GM23248 (cell line): Measurements from ENCODE around the gene PPP2R2B. TPM values are rescaled to one million over a fixed set of nuclear protein-coding genes. Genes with fewer than 3 reads are reported as not detected.

Experiments
- DNase-seq: peaks from one replicate; pipeline ENCODE4 v3.0.0-alpha.2; 2015
- H2AFZ ChIP-seq: fragments of 200-600 bp; sonication (generic); 2 replicates; pipeline ENCODE4 v1.6.1; 2016; ENCODE audit warnings: antibody characterized with exemption
- H3F3A ChIP-seq: fragments of 200-600 bp; sonication (generic); 2 replicates; pipeline ENCODE4 v1.6.1; 2016; ENCODE audit warnings: mild to moderate bottlenecking, antibody characterized with exemption, mixed run types; ENCODE audit not compliant: insufficient read depth
- H3K27ac ChIP-seq: fragments of 200-600 bp; sonication (generic); 2 replicates; pipeline ENCODE4 v1.5.1; 2016; ENCODE audit warnings: mild to moderate bottlenecking
- H3K27me3 ChIP-seq: fragments of 200-600 bp; sonication (generic); replicated peaks from 2 replicates; pipeline ENCODE4 v1.6.1; 2016; ENCODE audit warnings: mild to moderate bottlenecking; ENCODE audit not compliant: insufficient read depth
- H3K36me3 ChIP-seq: fragments of 200-600 bp; sonication (generic); 2 replicates; pipeline ENCODE4 v1.6.1; 2016; ENCODE audit warnings: low read depth, mild to moderate bottlenecking
- H3K4me1 ChIP-seq: fragments of 200-600 bp; sonication (generic); 2 replicates; pipeline ENCODE4 v1.6.1; 2016; ENCODE audit warnings: mild to moderate bottlenecking; ENCODE audit not compliant: insufficient read depth
- H3K4me2 ChIP-seq: fragments of 200-600 bp; sonication (generic); one replicate; pipeline ENCODE4 v1.6.1; 2016; ENCODE audit warnings: mild to moderate bottlenecking; ENCODE audit not compliant: unreplicated experiment
- H3K4me3 ChIP-seq: fragments of 200-600 bp; sonication (generic); 2 replicates; pipeline ENCODE4 v1.5.1; 2016; ENCODE audit warnings: mild to moderate bottlenecking
- H3K79me2 ChIP-seq: fragments of 200-600 bp; sonication (generic); 2 replicates; pipeline ENCODE4 v1.6.1; 2016; ENCODE audit warnings: mild to moderate bottlenecking; ENCODE audit not compliant: insufficient read depth
- H3K9ac ChIP-seq: fragments of 200-600 bp; sonication (generic); 2 replicates; pipeline ENCODE4 v1.6.1; 2016; ENCODE audit warnings: mild to moderate bottlenecking
- H3K9me2 ChIP-seq: fragments of 200-600 bp; sonication (generic); 2 replicates; pipeline ENCODE4 v1.6.1; 2016; ENCODE audit warnings: mixed run types, mild to moderate bottlenecking, moderate library complexity; ENCODE audit not compliant: insufficient read depth
- H3K9me3 ChIP-seq: fragments of 200-600 bp; sonication (generic); one replicate; pipeline ENCODE4 v1.6.1; 2017; ENCODE audit warnings: low read depth
- H4K20me1 ChIP-seq: fragments of 200-600 bp; sonication (generic); 2 replicates; pipeline ENCODE4 v1.6.0; 2016; ENCODE audit not compliant: insufficient read depth
- EZH2 ChIP-seq: fragments of 200-600 bp; sonication (generic); IDR thresholded peaks from 2 replicates; pipeline ENCODE4 v1.6.1; 2018; ENCODE audit warnings: antibody characterized with exemption, mild to moderate bottlenecking; ENCODE audit not compliant: insufficient read depth, poor library complexity, severe bottlenecking
- EZH2phosphoT487 ChIP-seq: fragments of 200-600 bp; sonication (generic); IDR thresholded peaks from 2 replicates; pipeline ENCODE4 v1.6.1; 2018; ENCODE audit warnings: antibody characterized with exemption, moderate library complexity, mild to moderate bottlenecking, low read depth; ENCODE audit not compliant: insufficient read depth
- WGBS, 2 experiments: methylation state at CpG; one replicate each; pipeline ENCODE4 v1.1.6; 2015 to 2017; ENCODE audit warnings: low lambda C conversion rate in 2 of 2, low coverage in 1 of 2; ENCODE audit errors: missing lambda C conversion rate in 2 of 2; 5-methylcytosine and 5-hydroxymethylcytosine counted together
- in situ Hi-C: fragments of 300-500 bp; cut with MboI; formaldehyde crosslinking; loops from 2 replicates; pipeline ENCODE4 v1.15.0; 2020
- polyA plus RNA-seq: library from polyadenylated mRNA; unstranded; fragments of >200 nt; fragmentation: Nextera tagmentation; extraction: Ambion mirVana; gene quantifications from 2 replicates; pipeline ENCODE4 v1.2.1, GENCODE V29; 2016
- total RNA-seq: library from RNA; depleted of rRNA; stranded (reverse); fragments of >200 nt; shearing (Covaris generic); gene quantifications from 2 replicates; pipeline ENCODE4 v1.2.3, GENCODE V29; 2014

Gene PPP2R2B
- total and polyA plus RNA-seq, 2 experiments from 2014 or later: 0.11 to 0.28 TPM

- H3K27ac ChIP-seq: no peak overlapping the region
- H3K9ac ChIP-seq: no peak overlapping the region
- no peaks in the 10 kb centered on the region for H3K9me2 ChIP-seq
- no peak for TF ChIP-seq EZH2phosphoT487
- TF ChIP-seq EZH2: no peak
- H3K4me2 ChIP-seq: no peak overlapping the region
- H3K27me3 ChIP-seq: no peaks in the 10 kb centered on the region
- H2AFZ ChIP-seq: no peak overlapping the region
- no peaks in the 10 kb centered on the region for H4K20me1 ChIP-seq
- no peaks in the 10 kb centered on the region for H3K4me1 ChIP-seq
- H3K79me2 ChIP-seq: no peaks in the 10 kb centered on the region
- H3K9me3 ChIP-seq: no peaks in the 10 kb centered on the region
- DNase-seq: no peak
- 26 to 34% methylated on average over 3 of the region's 3 CpGs for WGBS, 2 experiments
- H3K4me3 ChIP-seq: no peak overlapping the region
- in situ Hi-C loops: no loop called here
- no peaks in the 10 kb centered on the region for H3F3A ChIP-seq
- no peaks in the 10 kb centered on the region for H3K36me3 ChIP-seq
Measured at GRCh38 chr5:146821732-146822131, 56.8 kb downstream of the PPP2R2B start.

DNA sequence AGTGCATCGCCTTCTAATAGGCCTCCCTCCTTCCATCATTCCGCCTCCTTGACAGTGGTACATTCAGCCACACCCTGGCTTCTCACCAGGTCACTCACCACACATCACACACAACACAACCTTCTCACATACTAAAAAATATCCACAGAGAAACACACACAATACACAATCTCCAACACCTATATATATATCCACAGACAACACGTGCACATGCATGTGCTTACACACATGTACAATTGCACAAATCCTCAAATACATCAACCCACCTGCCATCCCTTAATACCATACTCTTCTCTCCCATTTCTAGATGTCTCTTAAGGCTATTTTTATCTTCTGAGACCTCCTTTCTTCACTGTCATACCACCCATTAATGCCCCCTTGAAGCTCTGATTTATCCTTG lies 57.6 kb downstream of the PPP2R2B start:
- TF ChIP-seq EZH2 (no peak), EZH2phosphoT487 (no peak)
- 36 to 55% methylated on average over 3 of the region's 3 CpGs for WGBS, 2 experiments
- in situ Hi-C loops: no loop called here

DNA sequence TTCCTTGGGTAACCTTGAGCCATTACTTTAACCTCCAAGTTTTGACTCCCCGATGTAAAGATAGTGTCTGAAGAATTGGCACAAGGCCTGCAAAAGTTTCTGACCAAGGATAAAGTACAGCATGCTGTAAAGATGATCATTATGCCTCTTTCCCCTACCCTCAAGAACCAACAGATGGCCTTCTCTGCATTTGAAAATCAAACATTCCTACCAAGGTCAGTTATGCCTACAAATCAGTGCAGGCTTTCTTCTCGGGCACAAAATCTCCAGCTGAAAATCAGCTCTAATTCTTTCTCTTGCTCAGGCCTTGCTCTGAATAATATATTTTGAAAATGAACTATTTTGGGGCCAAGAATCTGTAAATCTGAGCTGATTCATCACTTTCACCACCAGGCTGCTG lies 59.7 kb downstream of the PPP2R2B start:
- TF ChIP-seq EZH2phosphoT487 (no peak), EZH2 (no peak)
- DNase-seq: no peak
- 43 to 48% methylated on average over 2 of the region's 2 CpGs for WGBS, 2 experiments
- Histone ChIP-seq H3F3A (no peaks in the 10 kb centered on the region), H3K9me3 (no peaks in the 10 kb centered on the region), H3K36me3 (no peaks in the 10 kb centered on the region), H3K9me2 (no peaks in the 10 kb centered on the region), H3K27ac (no peak overlapping the region), H4K20me1 (no peaks in the 10 kb centered on the region), H3K4me3 (no peak overlapping the region), H3K27me3 (no peaks in the 10 kb centered on the region), H3K4me1 (no peaks in the 10 kb centered on the region), H3K4me2 (no peak overlapping the region), H3K9ac (no peak overlapping the region), H2AFZ (no peak overlapping the region), H3K79me2 (no peaks in the 10 kb centered on the region)
- in situ Hi-C loops: no loop called here

More for the DNA sequence above, 57.6 kb downstream of the PPP2R2B start:
- H3K4me1 ChIP-seq: no peaks in the 10 kb centered on the region
- no peak overlapping the region for H3K9ac ChIP-seq
- no peaks in the 10 kb centered on the region for H3K79me2 ChIP-seq
- H4K20me1 ChIP-seq: no peaks in the 10 kb centered on the region
- H3K27me3 ChIP-seq: no peaks in the 10 kb centered on the region
- no peaks in the 10 kb centered on the region for H3K36me3 ChIP-seq
- no peak overlapping the region for H2AFZ ChIP-seq
- H3K9me2 ChIP-seq: no peaks in the 10 kb centered on the region
- no peak for DNase-seq
- no peak overlapping the region for H3K27ac ChIP-seq
- H3K4me2 ChIP-seq: no peak overlapping the region
- H3F3A ChIP-seq: no peaks in the 10 kb centered on the region
- no peak overlapping the region for H3K4me3 ChIP-seq
- no peaks in the 10 kb centered on the region for H3K9me3 ChIP-seq

GRCh38 chr5:146817973-146818372 lies 60.6 kb downstream of the PPP2R2B start:
- Histone ChIP-seq H4K20me1 (no peaks in the 10 kb centered on the region), H3F3A (no peaks in the 10 kb centered on the region), H3K27ac (no peak overlapping the region), H3K79me2 (no peaks in the 10 kb centered on the region), H3K4me3 (no peak overlapping the region), H2AFZ (no peak overlapping the region), H3K4me2 (no peak overlapping the region), H3K9ac (no peak overlapping the region), H3K36me3 (no peaks in the 10 kb centered on the region), H3K9me2 (no peaks in the 10 kb centered on the region), H3K4me1 (no peaks in the 10 kb centered on the region), H3K27me3 (no peaks in the 10 kb centered on the region), H3K9me3 (no peaks in the 10 kb centered on the region)
- no peak for TF ChIP-seq EZH2phosphoT487
- no peak for TF ChIP-seq EZH2
- whole genome bisulfite sequencing, 2 experiments: 12 to 15% methylated on average over 4 of the region's 4 CpGs
- in situ Hi-C loops: no loop called here
- no peak for DNase-seq
